Calu3 (cell line): ENCODE measurements around the gene INO80C. TPM values are rescaled to one million over a fixed set of nuclear protein-coding genes. Genes with fewer than 3 reads are reported as not detected.

Experiments
- BruUV-seq: library from RNA; stranded (reverse); fragments of 400-500 nt; replicated peaks from 2 replicates; lab custom pipeline; 2021; lab: Mats Ljungman, UMichigan
- CTCF ChIA-PET: fragments of 300-600 bp; sonication (Branson Sonifier 250); formaldehyde crosslinking; loops from one replicate; lab custom pipeline; 2022; ENCODE audit warnings: antibody characterized with exemption; lab: Charles Lee
- DNase-seq: peaks from one replicate; pipeline ENCODE4 v3.0.0; 2022
- H3K27ac Mint-ChIP-seq: one replicate; pipeline ENCODE4 v1.8.0; 2022; ENCODE audit warnings: mixed read lengths; ENCODE audit not compliant: unreplicated experiment
- H3K27me3 Mint-ChIP-seq: one replicate; pipeline ENCODE4 v1.8.0; 2022; ENCODE audit warnings: mixed read lengths; ENCODE audit not compliant: unreplicated experiment
- H3K36me3 Mint-ChIP-seq: one replicate; pipeline ENCODE4 v1.8.0; 2022; ENCODE audit warnings: mild to moderate bottlenecking, moderate library complexity, mixed read lengths; ENCODE audit not compliant: insufficient read depth, unreplicated experiment
- H3K4me1 Mint-ChIP-seq: one replicate; pipeline ENCODE4 v1.8.0; 2022; ENCODE audit warnings: mild to moderate bottlenecking, low read depth, mixed read lengths; ENCODE audit not compliant: unreplicated experiment
- H3K4me3 Mint-ChIP-seq: one replicate; pipeline ENCODE4 v1.8.0; 2022; ENCODE audit warnings: mild to moderate bottlenecking, low read depth, moderate library complexity, mixed read lengths; ENCODE audit not compliant: unreplicated experiment
- H3K9me3 Mint-ChIP-seq: one replicate; pipeline ENCODE4 v1.8.0; 2022; ENCODE audit warnings: low read depth, mixed read lengths; ENCODE audit not compliant: unreplicated experiment
- CTCF ChIP-seq: fragments of 200-600 bp; IDR thresholded peaks from one replicate; pipeline ENCODE4 v1.8.0; 2022; ENCODE audit warnings: antibody characterized with exemption; ENCODE audit not compliant: unreplicated experiment
- intact Hi-C: fragments of 100-400 bp; cut with micrococcal nuclease; formaldehyde crosslinking; loops from one replicate; pipeline ENCODE4 v1.10.0; 2022; ENCODE audit not compliant: unreplicated experiment
- total RNA-seq: library from RNA; stranded (reverse); gene quantifications from 2 replicates; pipeline ENCODE4 v1.2.3, GENCODE V29; 2022

Gene INO80C
- total RNA-seq, 1 experiment from 2014 or later: 27.0 TPM

DNA sequence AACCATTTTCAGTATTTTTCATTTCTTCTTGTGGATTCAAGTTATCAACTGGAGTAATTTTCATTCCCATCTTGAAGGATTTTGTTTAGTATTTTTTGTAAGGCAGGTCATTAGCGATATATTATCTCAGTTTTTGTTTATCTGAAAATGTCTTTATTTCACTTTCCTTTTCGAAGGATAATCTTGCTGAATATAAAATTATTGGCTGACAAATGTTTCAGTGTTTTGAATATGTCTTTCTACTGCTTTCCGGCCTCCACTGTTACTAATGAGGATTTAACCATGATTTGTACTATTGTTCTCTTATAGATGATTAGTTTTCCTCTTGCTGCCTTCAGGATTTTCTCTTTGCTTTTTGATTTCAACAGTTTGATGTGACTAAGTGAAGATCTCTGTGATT lies 62.4 kb downstream of the INO80C start:
- no peak for DNase-seq
- no peak overlapping the region for H3K4me3 Mint-ChIP-seq
- H3K36me3 Mint-ChIP-seq: peaks cover 4% of the 10 kb centered on the region
- intact Hi-C loops: no loop called here
- H3K27me3 Mint-ChIP-seq: no peaks in the 10 kb centered on the region
- H3K27ac Mint-ChIP-seq: peak overlapping the region; percentile 53
- CTCF ChIA-PET: no interaction called here
- no peak for TF ChIP-seq CTCF
- H3K4me1 Mint-ChIP-seq: peaks cover 22% of the 10 kb centered on the region
- H3K9me3 Mint-ChIP-seq: peaks cover 5% of the 10 kb centered on the region
- BruUV-seq: no TSS peak

- no TSS peak for BruUV-seq
- H3K27me3 Mint-ChIP-seq: no peaks in the 10 kb centered on the region
- intact Hi-C loops: no loop called here
- no peak for DNase-seq
- H3K36me3 Mint-ChIP-seq: no peaks in the 10 kb centered on the region
- H3K4me1 Mint-ChIP-seq: peaks cover 9% of the 10 kb centered on the region
- no peak for TF ChIP-seq CTCF
- H3K4me3 Mint-ChIP-seq: no peak overlapping the region
- CTCF ChIA-PET: no interaction called here
- peaks cover 5% of the 10 kb centered on the region for H3K9me3 Mint-ChIP-seq
- H3K27ac Mint-ChIP-seq: no peak overlapping the region
Observed at GRCh38 chr18:35432565-35433001, 65.2 kb downstream of the INO80C start.

DNA sequence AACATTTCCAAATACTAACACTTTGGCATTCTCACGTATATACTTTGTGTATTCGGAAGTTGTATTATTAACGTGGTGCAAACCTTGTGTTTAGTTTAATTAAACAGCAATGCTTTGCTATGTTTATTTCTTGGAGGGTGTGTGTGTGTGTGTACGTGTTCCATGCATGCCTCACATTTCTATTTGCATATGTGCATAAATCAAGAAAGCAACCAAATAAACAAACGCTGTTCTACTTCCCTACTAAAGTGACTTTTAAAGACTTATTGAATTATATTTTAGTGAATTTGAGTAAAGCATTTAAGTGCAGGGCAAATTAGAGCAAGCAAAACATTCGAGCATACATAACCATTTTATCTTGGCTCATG lies 66.4 kb downstream of the INO80C start:
- CTCF ChIA-PET: no interaction called here
- H3K9me3 Mint-ChIP-seq: peaks cover 5% of the 10 kb centered on the region
- no TSS peak for BruUV-seq

DNA sequence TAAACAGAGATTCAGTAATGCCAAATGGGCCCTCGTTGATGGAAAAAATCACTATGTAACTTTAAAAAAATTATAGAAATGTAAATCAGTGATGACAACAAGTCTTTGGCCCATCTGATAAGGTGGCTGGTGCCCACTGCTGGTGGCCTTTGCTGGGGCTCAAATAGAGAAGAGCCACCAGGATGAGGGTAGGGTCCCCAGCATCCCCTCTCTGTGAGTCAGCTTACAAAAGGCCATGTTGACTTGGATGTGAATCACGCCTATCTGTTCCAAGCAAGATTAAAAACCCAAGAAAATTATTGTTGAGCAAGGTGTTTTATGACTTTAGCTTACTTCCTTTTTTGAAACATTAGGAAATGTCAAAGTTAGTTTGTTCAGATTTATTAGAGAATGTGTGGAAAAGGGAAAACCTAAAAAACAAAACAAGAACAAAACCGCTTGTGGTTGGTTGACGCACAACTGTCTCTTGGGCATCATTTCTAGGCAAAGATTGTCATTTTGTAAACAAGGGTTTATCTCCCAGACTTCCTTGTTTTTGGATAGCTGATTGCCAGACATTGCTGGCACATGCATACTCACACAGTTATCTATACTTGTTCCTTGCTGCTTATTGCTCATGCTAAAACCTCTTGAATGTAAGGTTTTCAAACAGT lies 66.9 kb downstream of the INO80C start:
- BruUV-seq: no TSS peak
- CTCF ChIA-PET: no interaction called here
- intact Hi-C loops: no loop called here
- no peaks in the 10 kb centered on the region for H3K36me3 Mint-ChIP-seq
- H3K27me3 Mint-ChIP-seq: no peaks in the 10 kb centered on the region
- DNase-seq: no peak
- peaks cover 4% of the 10 kb centered on the region for H3K9me3 Mint-ChIP-seq
- H3K4me1 Mint-ChIP-seq: peaks cover 6% of the 10 kb centered on the region
- no peak overlapping the region for H3K4me3 Mint-ChIP-seq
- H3K27ac Mint-ChIP-seq: no peak overlapping the region
- no peak for TF ChIP-seq CTCF

More for the DNA sequence above, 66.4 kb downstream of the INO80C start:
- no peak for TF ChIP-seq CTCF
- Mint-ChIP-seq H3K36me3 (no peaks in the 10 kb centered on the region), H3K4me1 (peaks cover 9% of the 10 kb centered on the region), H3K27ac (no peak overlapping the region), H3K27me3 (no peaks in the 10 kb centered on the region), H3K4me3 (no peak overlapping the region)
- intact Hi-C loops: no loop called here
- no peak for DNase-seq
